ENCODE results near the gene DIRAS2. TPM values are rescaled to one million over a fixed set of nuclear protein-coding genes. Genes with fewer than 3 reads are reported as not detected.

Gene DIRAS2
- polyA plus RNA-seq, 1 donor (not counting 4 experiments of a cell fraction or from before 2014, with no cell fraction given), result not detected

DNA sequence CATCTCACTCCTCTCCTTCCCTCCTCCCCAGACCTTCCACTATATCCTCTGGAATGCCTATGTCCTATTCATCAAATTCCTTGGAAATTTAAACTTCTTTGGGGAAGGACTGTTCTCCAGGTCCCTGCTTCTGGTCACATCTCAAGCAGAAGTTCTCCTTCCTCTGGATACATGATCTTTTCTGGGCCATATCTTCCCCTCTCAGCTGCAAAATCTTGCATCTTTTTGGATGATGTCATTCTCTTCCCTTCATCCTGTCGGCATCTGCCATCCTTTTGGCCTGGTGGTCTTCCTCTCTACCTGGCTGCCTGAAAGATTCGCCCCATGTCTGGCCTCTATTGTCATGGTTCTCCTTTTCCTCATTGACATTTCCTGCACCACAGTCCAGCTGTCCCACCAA is 5.2 kb upstream of the DIRAS2 start:
- no peaks in the 10 kb centered on the region for H4K20me1 ChIP-seq (ENCODE audit: control insufficient read depth, extremely low read depth, insufficient read depth, low read length)
- H3K9me3 ChIP-seq (ENCODE audit: control insufficient read depth, low read depth, low read length), result no peaks in the 10 kb centered on the region
- no peak overlapping the region for H3K4me3 ChIP-seq (ENCODE audit: control insufficient read depth in 2 of 3, extremely low read depth in 1 of 3, insufficient read depth in 2 of 3, low read depth in 1 of 3, low read length in 3 of 3)
- H3K9ac ChIP-seq (ENCODE audit: control insufficient read depth, extremely low read depth, insufficient read depth, low read length), result no peak overlapping the region
- peaks cover 19% of the 10 kb centered on the region for H3K27me3 ChIP-seq (ENCODE audit: control insufficient read depth, extremely low read depth, insufficient read depth, low read length)
- H2AFZ ChIP-seq (ENCODE audit: control insufficient read depth, low read length), result no peak overlapping the region
- no peak overlapping the region for H3K4me2 ChIP-seq (ENCODE audit: control insufficient read depth, extremely low read depth, insufficient read depth, low read depth, low read length)
- dilution Hi-C loops (cut with MboI; ENCODE audit: extremely low pct_ligation_motif_present, low sequenced_read_pairs), result no loop called here
- TF ChIP-seq, protein P1, sequence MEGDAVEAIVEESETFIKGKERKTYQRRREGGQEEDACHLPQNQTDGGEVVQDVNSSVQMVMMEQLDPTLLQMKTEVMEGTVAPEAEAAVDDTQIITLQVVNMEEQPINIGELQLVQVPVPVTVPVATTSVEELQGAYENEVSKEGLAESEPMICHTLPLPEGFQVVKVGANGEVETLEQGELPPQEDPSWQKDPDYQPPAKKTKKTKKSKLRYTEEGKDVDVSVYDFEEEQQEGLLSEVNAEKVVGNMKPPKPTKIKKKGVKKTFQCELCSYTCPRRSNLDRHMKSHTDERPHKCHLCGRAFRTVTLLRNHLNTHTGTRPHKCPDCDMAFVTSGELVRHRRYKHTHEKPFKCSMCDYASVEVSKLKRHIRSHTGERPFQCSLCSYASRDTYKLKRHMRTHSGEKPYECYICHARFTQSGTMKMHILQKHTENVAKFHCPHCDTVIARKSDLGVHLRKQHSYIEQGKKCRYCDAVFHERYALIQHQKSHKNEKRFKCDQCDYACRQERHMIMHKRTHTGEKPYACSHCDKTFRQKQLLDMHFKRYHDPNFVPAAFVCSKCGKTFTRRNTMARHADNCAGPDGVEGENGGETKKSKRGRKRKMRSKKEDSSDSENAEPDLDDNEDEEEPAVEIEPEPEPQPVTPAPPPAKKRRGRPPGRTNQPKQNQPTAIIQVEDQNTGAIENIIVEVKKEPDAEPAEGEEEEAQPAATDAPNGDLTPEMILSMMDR (optimal IDR thresholded peaks at IDR 0.05 in 1 of 3, IDR thresholded peaks at IDR 0.05 in 1 of 3, conservative IDR thresholded peaks at IDR 0.05 in 1 of 3; ENCODE audit: extremely low read depth in 1 of 3, insufficient read depth in 2 of 3, low read length in 3 of 3), result no peak
- TF ChIP-seq EZH2 (IDR thresholded peaks at IDR 0.05; ENCODE audit: low read length), result no peak
- no peak overlapping the region for H3K27ac ChIP-seq (ENCODE audit: control insufficient read depth, insufficient read depth, low read length)
- no peaks in the 10 kb centered on the region for H3K79me2 ChIP-seq (ENCODE audit: control insufficient read depth, insufficient read depth, low read length)
- no peaks in the 10 kb centered on the region for H3K9me1 ChIP-seq (ENCODE audit: control insufficient read depth, extremely low read depth, insufficient read depth, low read length)
- no peak for DNase-seq (ENCODE audit: low read depth, low spot score)
- H3K36me3 ChIP-seq (ENCODE audit: control insufficient read depth in 2 of 2, extremely low read depth in 1 of 2, insufficient read depth in 2 of 2, low read length in 2 of 2), result no peaks in the 10 kb centered on the region
- no peaks in the 10 kb centered on the region for H3K4me1 ChIP-seq (ENCODE audit: control insufficient read depth, extremely low read depth, insufficient read depth, low read length)
- FAIRE-seq, result no peak

DNA sequence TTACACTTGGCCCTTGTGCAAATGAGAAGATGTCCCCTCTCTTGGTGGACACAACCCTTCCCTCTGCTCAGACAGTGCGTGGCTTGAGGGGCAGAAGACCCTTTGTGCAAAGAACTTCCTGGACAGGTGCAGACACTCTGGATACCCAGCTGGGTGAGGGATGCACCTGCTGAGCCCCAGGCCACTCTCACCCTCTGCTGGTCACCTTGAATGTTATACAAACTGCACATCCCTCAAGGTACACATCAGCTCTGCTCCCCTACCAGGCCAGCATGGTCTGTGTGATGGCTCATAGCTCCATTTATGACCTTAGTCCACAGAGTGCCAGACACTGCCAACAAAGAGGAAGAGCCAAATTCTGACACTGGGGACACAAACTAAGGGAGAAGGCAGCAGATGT is 3.1 kb upstream of the DIRAS2 start:
- Histone ChIP-seq H2AFZ (ENCODE audit: control insufficient read depth, low read length) (no peak overlapping the region), H3K4me1 (ENCODE audit: control insufficient read depth, extremely low read depth, insufficient read depth, low read length) (peaks cover 4% of the 10 kb centered on the region), H3K27ac (ENCODE audit: control insufficient read depth, insufficient read depth, low read length) (no peak overlapping the region), H3K27me3 (ENCODE audit: control insufficient read depth, extremely low read depth, insufficient read depth, low read length) (peaks cover 37% of the 10 kb centered on the region), H3K36me3 (ENCODE audit: control insufficient read depth in 2 of 2, extremely low read depth in 1 of 2, insufficient read depth in 2 of 2, low read length in 2 of 2) (no peaks in the 10 kb centered on the region), H3K79me2 (ENCODE audit: control insufficient read depth, insufficient read depth, low read length) (no peaks in the 10 kb centered on the region), H3K9ac (ENCODE audit: control insufficient read depth, extremely low read depth, insufficient read depth, low read length) (no peak overlapping the region), H3K4me3 (ENCODE audit: control insufficient read depth in 2 of 3, extremely low read depth in 1 of 3, insufficient read depth in 2 of 3, low read depth in 1 of 3, low read length in 3 of 3) (no peak overlapping the region), H3K9me1 (ENCODE audit: control insufficient read depth, extremely low read depth, insufficient read depth, low read length) (no peaks in the 10 kb centered on the region), H3K9me3 (ENCODE audit: control insufficient read depth, low read depth, low read length) (no peaks in the 10 kb centered on the region), H3K4me2 (ENCODE audit: control insufficient read depth, extremely low read depth, insufficient read depth, low read depth, low read length) (no peak overlapping the region), H4K20me1 (ENCODE audit: control insufficient read depth, extremely low read depth, insufficient read depth, low read length) (no peaks in the 10 kb centered on the region)
- TF ChIP-seq, protein P1 (optimal IDR thresholded peaks at IDR 0.05 in 1 of 3, IDR thresholded peaks at IDR 0.05 in 1 of 3, conservative IDR thresholded peaks at IDR 0.05 in 1 of 3; ENCODE audit: extremely low read depth in 1 of 3, insufficient read depth in 2 of 3, low read length in 3 of 3), result no peak
- no peak for TF ChIP-seq EZH2 (IDR thresholded peaks at IDR 0.05; ENCODE audit: low read length)
- FAIRE-seq (no peak), DNase-seq (ENCODE audit: low read depth, low spot score) (no peak)
- dilution Hi-C loops (cut with MboI; ENCODE audit: extremely low pct_ligation_motif_present, low sequenced_read_pairs), result no loop called here

Data from keratinocyte (primary cell).